ENCODE measurements around the gene KCNQ5.
"Not testable (repeated sequence)": the region's sequence is repeated elsewhere in the genome, so short reads cannot be mapped to it uniquely, and the experiment has no call there.

Gene KCNQ5

DNA sequence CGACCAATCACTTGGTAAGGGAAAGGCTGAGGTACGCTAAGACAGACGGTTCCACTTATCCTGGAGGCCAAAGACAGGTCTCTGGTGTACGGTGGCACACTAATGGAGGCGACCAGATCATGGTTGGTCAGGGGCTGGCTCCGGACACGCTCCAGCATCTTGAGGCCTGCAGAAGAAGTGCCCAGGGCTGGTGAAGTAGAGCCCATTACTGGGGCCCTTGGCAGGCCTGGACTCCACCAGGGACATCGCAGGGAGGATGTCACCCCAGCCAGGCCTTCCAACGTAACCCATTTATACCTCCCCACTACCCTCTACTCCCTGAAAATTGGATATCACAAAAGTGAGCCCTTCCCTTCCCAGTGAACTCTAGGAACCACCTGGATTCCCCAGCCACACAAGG is 587.3 kb downstream of the KCNQ5 start:
- no peak for DNase-seq

DNA sequence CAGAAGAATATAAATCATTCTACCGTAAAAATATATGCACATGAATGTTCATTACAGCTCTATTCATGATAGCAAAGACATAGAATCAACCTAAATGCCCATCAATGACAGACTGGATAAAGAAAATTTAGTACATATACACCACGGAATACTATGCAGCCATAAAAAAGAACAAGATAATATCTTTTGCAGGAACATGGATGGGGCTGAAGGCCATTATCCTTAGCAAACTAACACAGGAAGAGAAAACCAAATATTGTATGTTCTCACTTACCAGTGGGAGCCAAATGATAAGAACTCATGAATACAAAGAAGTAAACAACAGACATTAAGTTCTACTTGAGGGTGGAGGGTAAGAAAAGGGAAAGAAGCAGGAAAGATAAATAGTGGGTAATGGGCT is 595.0 kb downstream of the KCNQ5 start:
- DNase-seq = no peak

DNA sequence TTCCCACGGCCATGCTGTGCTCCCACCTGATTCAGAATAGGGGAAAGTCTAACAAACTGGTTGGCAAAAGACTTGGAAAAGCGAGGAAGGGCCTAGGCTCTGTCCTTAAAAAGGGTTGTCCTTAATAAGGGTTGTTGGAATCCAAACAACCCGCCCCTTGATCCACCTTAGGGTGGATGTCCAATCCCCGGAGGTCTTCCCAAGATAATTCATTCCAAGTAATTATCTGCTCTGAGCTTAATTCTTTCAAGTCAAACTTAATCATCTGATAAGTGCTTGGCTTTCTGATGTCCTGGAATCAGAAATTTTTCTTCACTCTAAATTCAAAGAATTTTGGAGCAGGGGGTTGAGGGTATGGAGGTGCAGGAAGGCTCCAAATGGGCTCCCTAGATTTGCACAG is 603.5 kb downstream of the KCNQ5 start, which contains the start of gene KHDC1L:
KHDC1L (minus strand) TSS at position 101 of the 400 bp plus-strand sequence; CDS start at position 13, 88 bp downstream.
- no peak for DNase-seq

DNA sequence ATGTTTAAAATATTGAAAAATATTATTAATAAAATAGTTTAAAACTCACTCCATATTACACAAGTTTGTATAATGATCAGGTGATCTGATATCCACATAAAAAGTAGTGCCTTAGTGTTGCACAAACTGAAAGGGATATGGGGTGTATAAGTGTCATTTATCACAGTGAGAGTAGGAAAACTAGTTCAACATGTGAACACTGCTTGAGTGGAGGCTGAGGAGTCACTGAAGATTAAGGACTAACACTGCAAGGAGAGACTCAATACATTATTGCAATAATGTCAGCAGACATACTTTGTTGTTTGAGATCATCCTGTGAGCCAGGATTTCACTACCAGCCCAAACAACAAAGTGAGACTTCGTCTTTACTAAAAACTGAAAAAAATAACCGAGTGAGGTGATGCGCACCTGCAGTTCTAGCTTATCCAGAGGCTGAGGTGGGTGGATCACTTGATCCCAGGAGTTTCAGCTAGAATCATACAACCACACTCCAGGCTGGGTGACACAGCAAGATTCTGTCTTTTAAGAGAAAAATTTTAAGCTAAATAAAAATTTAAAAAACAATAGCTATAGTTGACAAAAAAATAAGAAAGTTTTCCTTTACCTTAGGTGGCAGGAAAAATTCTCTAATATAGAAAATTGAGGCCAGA is 605.9 kb downstream of the KCNQ5 start:
- DNase-seq = no peak

DNA sequence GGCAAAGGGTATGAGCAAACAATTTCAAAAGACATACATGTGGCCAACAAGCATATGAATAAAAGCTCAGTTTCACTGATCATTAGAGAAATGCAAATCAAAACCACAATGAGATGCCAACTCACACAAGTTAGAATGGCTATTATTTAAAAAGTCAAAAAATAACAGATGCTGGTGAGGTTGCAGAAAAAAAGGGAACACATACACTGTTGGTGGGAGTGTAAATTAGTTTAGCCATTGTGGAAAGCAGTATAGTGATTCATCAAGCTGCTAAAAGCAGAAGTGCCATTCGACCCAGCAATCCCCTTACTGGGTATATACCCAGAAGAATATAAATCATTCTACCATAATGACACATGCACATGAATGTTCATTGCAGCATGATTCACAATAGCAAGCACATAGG is 610.1 kb downstream of the KCNQ5 start:
- no peak for DNase-seq

DNA sequence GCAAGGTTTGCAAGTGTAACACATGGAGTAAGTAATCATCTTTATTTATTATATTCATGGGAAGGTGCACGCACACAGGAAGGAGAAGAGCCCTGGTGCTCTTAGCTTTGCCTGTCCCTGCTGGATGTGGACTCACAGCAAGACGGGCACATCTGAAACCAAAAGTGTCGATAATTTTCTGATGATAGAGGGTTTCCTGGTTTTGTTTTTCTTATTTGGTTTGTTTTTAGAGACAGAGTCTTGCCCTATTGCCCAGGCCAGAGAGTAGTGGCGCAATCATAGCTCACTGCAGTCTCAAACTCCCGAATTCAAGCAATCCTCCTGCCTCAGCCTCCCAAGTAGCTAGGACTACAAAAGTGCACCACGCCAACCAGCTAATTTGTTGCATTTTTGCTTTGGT is 611.2 kb downstream of the KCNQ5 start:
- no peak for DNase-seq

DNA sequence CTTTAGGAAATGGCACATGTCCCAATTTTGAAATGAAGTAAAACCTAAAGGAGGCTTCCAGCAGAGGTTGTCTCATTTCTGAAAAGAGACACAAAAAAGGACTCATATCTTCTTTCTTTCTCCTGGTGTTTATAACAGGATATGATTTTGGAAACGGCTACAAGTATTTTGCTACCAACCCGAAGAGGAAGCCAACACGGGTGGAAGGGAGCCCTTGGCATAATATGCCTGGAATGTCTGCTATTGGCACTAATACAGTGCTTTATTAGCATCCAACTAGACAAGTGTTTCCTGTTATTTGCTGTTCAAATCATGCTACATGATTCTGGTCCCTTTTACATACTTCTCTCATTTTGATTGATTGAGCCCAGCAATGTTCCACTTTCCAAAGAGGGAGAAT is 612.1 kb downstream of the KCNQ5 start:
- not testable (repeated sequence) for DNase-seq

DNA sequence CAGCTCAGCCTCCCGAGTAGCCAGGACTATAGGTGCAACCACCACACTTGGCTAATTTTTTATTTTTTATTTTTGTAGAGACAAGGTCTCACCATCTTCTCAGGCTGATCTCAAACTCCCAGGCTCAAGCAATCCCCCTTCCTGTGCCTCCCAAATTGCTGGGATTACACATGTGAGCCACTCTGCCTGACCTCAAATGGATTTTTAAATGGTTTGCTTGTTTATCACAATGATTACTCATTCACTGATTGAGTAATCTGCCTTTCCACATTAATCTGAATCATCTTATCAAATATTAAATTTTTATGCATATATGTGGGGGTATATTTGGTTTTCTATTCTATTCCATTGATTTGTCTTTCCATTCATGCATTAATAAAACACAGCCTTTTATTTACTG is 612.9 kb downstream of the KCNQ5 start:
- no peak for DNase-seq

DNA sequence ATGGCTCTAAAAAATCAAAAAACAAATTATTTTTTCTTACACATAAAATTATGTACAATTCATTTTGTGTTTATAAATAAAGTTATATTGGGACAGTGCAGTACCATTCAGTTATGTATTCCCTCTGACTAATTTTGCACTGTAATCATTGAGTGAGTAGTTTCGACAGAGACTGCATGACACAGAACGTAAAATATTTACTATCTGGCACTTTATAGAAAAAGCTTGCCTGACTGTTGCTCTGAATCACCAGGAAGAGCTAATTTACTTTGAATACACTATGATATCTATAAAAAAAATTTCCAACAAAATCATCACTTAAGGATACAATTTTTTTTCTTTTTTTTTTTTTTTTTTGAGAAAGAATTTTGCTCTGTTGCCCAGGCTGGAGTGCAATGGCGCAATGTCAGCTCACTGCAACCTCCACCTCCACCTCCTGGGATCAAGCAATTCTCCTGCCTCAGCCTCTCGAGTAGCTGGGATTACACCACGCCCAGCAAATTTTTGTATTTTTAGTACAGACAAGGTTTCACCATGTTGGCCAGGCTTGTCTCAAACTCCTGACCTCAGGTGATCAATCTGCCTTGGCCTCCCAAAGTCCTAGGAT is 614.4 kb downstream of the KCNQ5 start:
- DNase-seq = no peak

DNA sequence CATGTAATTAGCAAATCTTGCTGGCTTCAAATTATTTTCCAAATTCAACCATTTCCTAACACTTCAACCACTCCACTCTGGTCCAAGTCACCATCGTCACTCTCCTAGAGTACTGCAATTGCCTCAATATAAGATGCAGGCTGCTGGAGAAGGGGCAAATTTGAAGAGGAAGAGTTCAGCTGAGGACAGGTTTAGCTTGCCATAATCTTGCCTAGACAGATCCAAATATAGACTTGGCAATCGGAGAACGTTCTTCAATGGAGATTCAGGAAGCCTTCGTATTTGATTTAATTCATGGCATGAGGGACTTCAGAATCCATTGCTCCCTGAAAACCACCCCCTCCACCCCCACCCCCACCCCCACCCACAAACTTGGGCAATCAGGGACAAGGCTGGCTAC is 618.9 kb downstream of the KCNQ5 start:
- DNase-seq = no peak

DNA sequence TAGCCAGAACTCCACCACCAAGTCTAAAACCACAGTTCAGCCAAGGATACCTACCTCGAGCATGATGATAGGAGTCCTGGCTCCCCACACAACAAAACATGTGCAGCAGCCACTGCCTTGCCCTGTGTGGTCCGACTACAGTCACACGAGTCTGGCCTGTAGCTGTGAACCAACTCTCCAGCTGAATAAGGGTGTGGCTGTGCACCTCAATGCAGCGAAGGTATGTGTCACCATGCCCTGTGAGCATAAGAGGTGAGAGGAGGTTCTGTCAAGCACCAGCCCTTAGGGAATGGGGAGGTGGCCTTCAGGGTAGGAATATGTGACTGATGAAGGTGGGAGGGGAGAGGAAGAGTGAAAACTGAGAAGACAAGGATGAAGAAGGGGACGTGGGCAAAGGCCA is 620.1 kb downstream of the KCNQ5 start:
- DNase-seq = no peak

All from activated T-cell treated with anti-CD3 and anti-CD28 coated beads, Interleukin-2, amount 50 U/mL, for 1 hour (primary cell).